Heart left ventricle (tissue), 13 donors: Measurements from ENCODE around the gene ALCAM.

Source experiments
- CTCF ChIP-seq, 12 donors: fragments of 200-600 bp; sonication (generic) in 4 of 12; IDR thresholded peaks; one replicate each; pipeline versions ENCODE4 v1.5.0 to v1.8.0; 2018 to 2022; ENCODE audit warnings: antibody characterized with exemption in 12 of 12, mild to moderate bottlenecking in 5 of 12
- POLR2A ChIP-seq, 2 donors: fragments of 450-650 bp; IDR thresholded peaks; one replicate each; pipeline ENCODE4 v1.6.1; 2017; ENCODE audit warnings: antibody characterized with exemption in 2 of 2, mild to moderate bottlenecking in 2 of 2, moderate library complexity in 2 of 2
- donor health status: ischemic (EF 13 %, LVEDD 7.1; RV severe dilation, severe dysfunction).
- donor health status: DM: no; HTN: yes; CAD: no.
- donor health status: DM: no; HTN: no; CAD: no.
- donor health status: ischemic (EF 25% LVEDD 6.9; RV normal size, moderate dysfunction).
- donor health status: ischemic (EF 25% LVEDD 5.7; RV mildly dilated, moderate dysfunction).
- donor health status: ischemic (EF 35%, LVEDD 5.7; RV mildly dilated, moderate dysfunction).
- donor health status: nonischemic (EF 11% LVEDD 7.7; RV severe dilation, severe dysfunction).
- donor health status: DM: yes; HTN: yes; CAD: no.
- donor health status: PGD.
- donor health status: ischemic (EF 29% LVEDD 5.4; RV normal size, mild dysfunction).
- donor health status: nonischemic (EF 23%, LVEDD 6.1; RV moderate dilation, normal function).

- TF ChIP-seq CTCF (IDR thresholded peaks at IDR 0.05), result no peak
- TF ChIP-seq POLR2A (IDR thresholded peaks at IDR 0.05), result no peak
Measured at GRCh38 chr3:105495021-105495420, 128.3 kb downstream of the ALCAM start.
